NB4 (cell line): ENCODE results near the gene ERBB4.

Experiments used
- CTCF ChIP-seq: IDR thresholded peaks from one replicate; pipeline ENCODE4 v1.5.1; 2012; ENCODE audit warnings: low read depth, low read length
- MAX ChIP-seq: IDR thresholded peaks from 2 replicates; pipeline ENCODE4 v1.6.1; 2011; ENCODE audit warnings: low read depth, low read length
- MYC ChIP-seq: IDR thresholded peaks from 2 replicates; pipeline ENCODE4 v1.6.1; 2011; ENCODE audit warnings: low read depth, low read length
- POLR2A ChIP-seq: IDR thresholded peaks from 2 replicates; pipeline ENCODE4 v1.6.1; 2011; ENCODE audit warnings: mild to moderate bottlenecking; ENCODE audit not compliant: insufficient read length; ENCODE audit errors: extremely low read depth

GRCh38 chr2:212288308-212288707 lies 250.3 kb downstream of the ERBB4 start:
- TF ChIP-seq CTCF (no peak), MAX (no peak), POLR2A (no peak), MYC (no peak)
